GM18909 (cell line): Measurements from ENCODE around the gene ATP6V1G2.
"Not testable (repeated sequence)": the region's sequence is repeated elsewhere in the genome, so short reads cannot be mapped to it uniquely, and the experiment has no call there.

Experiments
- ATAC-seq: cut with Tn5 transposase; IDR thresholded peaks from one replicate; pipeline ENCODE4 v1.9.1; 2021; ENCODE audit warnings: mild to moderate bottlenecking; ENCODE audit not compliant: unreplicated experiment, poor library complexity

ATP6V1G2 gene

GRCh38 chr6:31546339-31546957, at the start of gene ATP6V1G2:
TSS of gene ATP6V1G2 (minus strand) at chr6:31546608. CDS start at chr6:31546559, 49 bp downstream.
- peak; percentile 59 for ATAC-seq

- no peak for ATAC-seq
Measured at GRCh38 chr6:31592396-31592771, 46.0 kb upstream of the ATP6V1G2 start.

GRCh38 chr6:31590691-31591090, 44.3 kb upstream of the ATP6V1G2 start:
- ATAC-seq = not testable (repeated sequence)

GRCh38 chr6:31588871-31589650, 42.7 kb upstream of the ATP6V1G2 start:
- no peak for ATAC-seq

GRCh38 chr6:31587791-31588777, 41.7 kb upstream of the ATP6V1G2 start:
- no peak for ATAC-seq

- ATAC-seq = no peak
Measured at GRCh38 chr6:31586599-31587281, 40.3 kb upstream of the ATP6V1G2 start.

GRCh38 chr6:31586008-31586407, 39.6 kb upstream of the ATP6V1G2 start, which contains the start of gene LST1:
TSS of gene LST1 (plus strand) at chr6:31586277. CDS start at chr6:31587300, 1,023 bp downstream.
- no peak for ATAC-seq

GRCh38 chr6:31585491-31585890, 39.1 kb upstream of the ATP6V1G2 start:
- no peak for ATAC-seq

GRCh38 chr6:31582230-31582643, 35.8 kb upstream of the ATP6V1G2 start, which contains the start of gene LTB:
TSS of gene LTB (minus strand) at chr6:31582424. CDS start at chr6:31582417, 7 bp downstream.
- no peak for ATAC-seq

GRCh38 chr6:31581434-31582229, 35.2 kb upstream of the ATP6V1G2 start:
- ATAC-seq = no peak

GRCh38 chr6:31580807-31581433, 34.5 kb upstream of the ATP6V1G2 start:
- ATAC-seq = peak; percentile 68

- ATAC-seq = no peak
Measured at GRCh38 chr6:31580438-31580740, 34.0 kb upstream of the ATP6V1G2 start.

- ATAC-seq = no peak
Measured at GRCh38 chr6:31579546-31580437, 33.4 kb upstream of the ATP6V1G2 start.

- ATAC-seq = no peak
Measured at GRCh38 chr6:31579119-31579505, 32.7 kb upstream of the ATP6V1G2 start.

- no peak for ATAC-seq
Measured at GRCh38 chr6:31578184-31579118, 32.0 kb upstream of the ATP6V1G2 start.

GRCh38 chr6:31577579-31577966, 31.2 kb upstream of the ATP6V1G2 start:
- ATAC-seq = no peak
